ENCODE results near the gene IL13RA1. TPM values are rescaled to one million over a fixed set of nuclear protein-coding genes. Genes with fewer than 3 reads are reported as not detected.

Gene IL13RA1
- total RNA-seq, 2 donors from 2014 or later: 24.7 to 46.4 TPM

DNA sequence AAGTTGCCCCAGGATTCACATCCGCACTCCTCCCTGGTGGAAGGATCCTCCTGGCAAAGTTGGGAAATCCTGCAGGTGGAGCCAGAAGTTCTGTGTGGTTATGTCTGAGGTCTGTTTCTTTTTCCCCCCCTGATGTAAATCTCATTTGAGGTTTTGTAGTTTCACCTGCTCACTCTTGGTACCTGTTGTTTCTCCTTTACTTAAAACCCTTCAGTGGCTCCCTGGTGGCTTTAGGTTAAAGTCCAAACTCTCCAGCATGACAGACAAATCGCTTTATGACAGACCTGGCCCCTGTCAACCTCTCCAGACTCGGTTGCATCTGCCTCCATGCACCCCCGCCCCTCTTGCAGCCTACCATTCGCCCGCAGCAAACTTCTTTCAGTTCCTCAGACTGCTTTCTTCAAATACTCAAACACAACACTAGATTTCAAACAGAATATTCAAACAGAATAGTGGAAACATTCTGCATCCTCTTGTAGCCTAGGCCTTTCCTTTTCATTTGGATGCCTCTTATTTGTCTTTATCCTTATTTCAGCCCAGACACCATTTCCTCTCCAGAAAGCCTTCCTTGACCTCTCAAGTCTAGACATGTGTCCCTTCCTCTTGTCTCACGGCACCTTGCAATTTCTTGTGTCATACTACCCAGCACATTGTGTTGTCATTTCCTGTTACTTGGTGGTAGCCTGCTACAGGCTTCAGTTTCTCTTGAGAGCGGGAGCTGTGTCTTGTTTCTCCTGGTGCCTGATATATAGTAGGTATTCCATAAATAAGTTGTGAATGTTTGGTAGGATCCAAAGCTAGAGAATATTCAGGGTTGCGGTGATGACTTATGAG is 24.8 kb downstream of the IL13RA1 start:
- WGBS: 87% methylated on average over 9 of the region's 9 CpGs
- DNase-seq (ENCODE audit: low spot score): no peak
- Histone ChIP-seq H3K27me3 (replicated peaks; ENCODE audit: insufficient read depth) (no peaks in the 10 kb centered on the region), H3K4me3 (no peak overlapping the region), H3K4me1 (replicated peaks) (no peaks in the 10 kb centered on the region), H3K36me3 (no peaks in the 10 kb centered on the region), H3K27ac (no peak overlapping the region), H3K9me3 (no peaks in the 10 kb centered on the region)
- TF ChIP-seq POLR2AphosphoS5 (IDR thresholded peaks at IDR 0.05) (no peak), POLR2A (IDR thresholded peaks at IDR 0.05) (no peak)
- TF ChIP-seq, protein P1, sequence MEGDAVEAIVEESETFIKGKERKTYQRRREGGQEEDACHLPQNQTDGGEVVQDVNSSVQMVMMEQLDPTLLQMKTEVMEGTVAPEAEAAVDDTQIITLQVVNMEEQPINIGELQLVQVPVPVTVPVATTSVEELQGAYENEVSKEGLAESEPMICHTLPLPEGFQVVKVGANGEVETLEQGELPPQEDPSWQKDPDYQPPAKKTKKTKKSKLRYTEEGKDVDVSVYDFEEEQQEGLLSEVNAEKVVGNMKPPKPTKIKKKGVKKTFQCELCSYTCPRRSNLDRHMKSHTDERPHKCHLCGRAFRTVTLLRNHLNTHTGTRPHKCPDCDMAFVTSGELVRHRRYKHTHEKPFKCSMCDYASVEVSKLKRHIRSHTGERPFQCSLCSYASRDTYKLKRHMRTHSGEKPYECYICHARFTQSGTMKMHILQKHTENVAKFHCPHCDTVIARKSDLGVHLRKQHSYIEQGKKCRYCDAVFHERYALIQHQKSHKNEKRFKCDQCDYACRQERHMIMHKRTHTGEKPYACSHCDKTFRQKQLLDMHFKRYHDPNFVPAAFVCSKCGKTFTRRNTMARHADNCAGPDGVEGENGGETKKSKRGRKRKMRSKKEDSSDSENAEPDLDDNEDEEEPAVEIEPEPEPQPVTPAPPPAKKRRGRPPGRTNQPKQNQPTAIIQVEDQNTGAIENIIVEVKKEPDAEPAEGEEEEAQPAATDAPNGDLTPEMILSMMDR (IDR thresholded peaks at IDR 0.05): no peak
- intact Hi-C loops (cut with DNase I): no loop called here

DNA sequence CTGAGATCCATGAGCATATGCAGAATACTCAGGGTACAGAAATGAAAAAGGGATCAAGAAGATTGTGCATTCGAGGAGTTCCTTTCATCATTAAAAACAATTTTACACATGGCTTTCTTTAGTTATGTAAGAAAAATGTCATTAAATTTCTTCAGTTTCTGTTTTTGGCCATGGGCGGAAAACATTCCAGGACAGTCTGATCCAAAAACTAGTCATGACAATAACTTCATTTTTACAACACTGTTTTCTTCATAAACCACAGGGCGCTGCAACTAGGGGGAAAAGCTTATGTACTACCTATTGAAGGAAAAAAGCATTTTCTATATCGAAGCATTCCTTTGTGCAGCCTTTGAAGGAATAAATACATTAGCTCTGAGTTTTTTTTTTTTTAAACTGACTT is 28.2 kb downstream of the IL13RA1 start:
- no peak for DNase-seq (ENCODE audit: low spot score)
- Histone ChIP-seq H3K9me3 (no peaks in the 10 kb centered on the region), H3K4me1 (replicated peaks) (no peaks in the 10 kb centered on the region), H3K4me3 (no peak overlapping the region), H3K36me3 (no peaks in the 10 kb centered on the region), H3K27me3 (replicated peaks; ENCODE audit: insufficient read depth) (no peaks in the 10 kb centered on the region), H3K27ac (no peak overlapping the region)
- 15% methylated on average over 4 of the region's 4 CpGs for WGBS
- TF ChIP-seq, protein P1 (IDR thresholded peaks at IDR 0.05): no peak
- no peak for TF ChIP-seq POLR2AphosphoS5 (IDR thresholded peaks at IDR 0.05)
- no peak for TF ChIP-seq POLR2A (IDR thresholded peaks at IDR 0.05)
- intact Hi-C loops (cut with DNase I): no loop called here

DNA sequence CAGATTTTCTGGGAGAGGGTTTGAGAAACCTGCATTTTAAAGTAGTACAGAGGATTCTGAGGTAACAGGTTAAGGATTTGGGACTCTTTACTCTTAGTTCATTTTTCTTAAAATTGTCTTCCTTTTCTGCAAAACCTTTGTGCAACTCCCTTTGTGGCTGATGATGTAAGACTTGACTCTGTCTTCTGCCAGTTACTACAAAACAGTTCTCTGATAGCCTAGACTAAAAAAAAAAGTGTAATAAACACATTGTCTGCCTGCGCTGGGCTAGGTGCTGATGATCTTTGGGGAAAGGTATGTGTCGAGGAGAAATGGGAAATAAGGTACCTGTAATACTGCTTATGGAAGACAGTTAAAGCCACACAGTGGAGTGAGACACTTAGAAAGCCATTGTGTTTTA is 28.7 kb downstream of the IL13RA1 start:
- H3K4me3 ChIP-seq: no peak overlapping the region
- H3K4me1 ChIP-seq (replicated peaks): no peaks in the 10 kb centered on the region
- intact Hi-C loops (cut with DNase I): no loop called here
- no peak for DNase-seq (ENCODE audit: low spot score)
- no peaks in the 10 kb centered on the region for H3K36me3 ChIP-seq
- H3K27ac ChIP-seq: no peak overlapping the region
- H3K27me3 ChIP-seq (replicated peaks; ENCODE audit: insufficient read depth): no peaks in the 10 kb centered on the region
- H3K9me3 ChIP-seq: no peaks in the 10 kb centered on the region
- TF ChIP-seq POLR2A (IDR thresholded peaks at IDR 0.05) (no peak), POLR2AphosphoS5 (IDR thresholded peaks at IDR 0.05) (no peak)
- TF ChIP-seq, protein P1 (IDR thresholded peaks at IDR 0.05): no peak
- WGBS: 46% methylated on average over 2 of the region's 2 CpGs

DNA sequence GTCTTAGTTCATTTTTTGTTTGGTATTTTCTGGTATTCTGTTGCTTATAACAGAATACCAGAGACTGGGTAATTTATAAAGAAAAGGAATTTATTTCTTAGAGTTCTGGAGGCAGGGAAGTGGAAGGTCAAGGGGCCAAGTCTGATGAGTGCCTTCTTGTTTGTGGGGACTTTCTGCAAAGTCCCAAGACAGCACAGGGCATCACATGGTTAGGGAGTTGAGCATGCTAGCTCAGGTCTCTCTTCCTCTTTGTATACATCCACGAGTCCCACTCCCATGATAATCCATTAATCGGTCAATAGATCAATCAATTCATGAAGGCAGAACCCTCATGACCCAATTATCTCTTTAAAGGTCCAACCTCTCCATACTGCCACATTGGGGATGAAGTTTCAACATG is 31.1 kb downstream of the IL13RA1 start:
- intact Hi-C loops (cut with DNase I): no loop called here
- Histone ChIP-seq H3K27me3 (replicated peaks; ENCODE audit: insufficient read depth) (no peaks in the 10 kb centered on the region), H3K9me3 (no peaks in the 10 kb centered on the region), H3K27ac (no peak overlapping the region), H3K4me1 (replicated peaks) (no peaks in the 10 kb centered on the region), H3K36me3 (no peaks in the 10 kb centered on the region), H3K4me3 (no peak overlapping the region)
- DNase-seq (ENCODE audit: low spot score): no peak
- WGBS: 85% methylated on average over 2 of the region's 2 CpGs
- TF ChIP-seq POLR2A (IDR thresholded peaks at IDR 0.05): no peak
- no peak for TF ChIP-seq POLR2AphosphoS5 (IDR thresholded peaks at IDR 0.05)
- TF ChIP-seq, protein P1 (IDR thresholded peaks at IDR 0.05): no peak

DNA sequence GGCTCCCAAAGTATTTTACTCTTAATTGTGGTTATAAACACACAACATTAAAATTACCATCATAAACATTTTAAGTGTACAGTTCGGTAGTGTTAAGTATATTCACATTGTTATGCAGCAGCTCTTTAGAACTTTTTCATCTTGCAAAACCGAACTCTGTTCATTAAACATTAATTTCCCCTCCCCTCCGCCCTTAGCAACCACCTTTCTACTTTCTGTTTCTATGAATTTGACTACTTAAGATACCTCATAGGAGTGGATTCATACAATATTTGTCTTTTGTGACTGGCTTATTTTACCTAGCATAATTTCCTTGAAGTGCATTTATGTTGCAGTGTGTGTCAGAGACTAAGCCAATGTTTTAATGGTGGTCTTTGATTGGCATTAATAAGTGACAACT is 32.6 kb downstream of the IL13RA1 start:
- Histone ChIP-seq H3K9me3 (no peaks in the 10 kb centered on the region), H3K4me3 (no peak overlapping the region), H3K4me1 (replicated peaks) (no peaks in the 10 kb centered on the region), H3K27ac (no peak overlapping the region), H3K36me3 (no peaks in the 10 kb centered on the region), H3K27me3 (replicated peaks; ENCODE audit: insufficient read depth) (no peaks in the 10 kb centered on the region)
- TF ChIP-seq, protein P1 (IDR thresholded peaks at IDR 0.05): no peak
- no peak for TF ChIP-seq POLR2A (IDR thresholded peaks at IDR 0.05)
- no peak for TF ChIP-seq POLR2AphosphoS5 (IDR thresholded peaks at IDR 0.05)
- intact Hi-C loops (cut with DNase I): no loop called here
- no peak for DNase-seq (ENCODE audit: low spot score)
- 93% methylated on average over 3 of the region's 3 CpGs for WGBS

Measured in prostate gland (tissue), 2 donors.